PC-9 (cell line): ENCODE results near the gene SNCA.

Experiments
- CTCF ChIP-seq: fragments of 200-600 bp; sonication (generic); conservative IDR thresholded peaks from 2 replicates; pipeline ENCODE4 v1.6.1; 2017; ENCODE audit warnings: mixed run types, antibody characterized with exemption, mild to moderate bottlenecking, moderate library complexity
- EZH2 ChIP-seq: fragments of 200-600 bp; sonication (generic); IDR thresholded peaks from 2 replicates; pipeline ENCODE4 v1.8.0; 2017; ENCODE audit warnings: antibody characterized with exemption, low read depth

- TF ChIP-seq CTCF (no peak), EZH2 (no peak)
Observed at GRCh38 chr4:89700766-89701423, 136.1 kb downstream of the SNCA start.
